Activated CD4-positive, CD25-positive, alpha-beta regulatory T cell (primary cell): ENCODE results near the gene MLPH.

Source experiments
- DNase-seq, 4 experiments: peaks; one replicate each; lab custom pipeline; 2025; lab: John Stamatoyannopoulos, UW

The MLPH gene

GRCh38 chr2:237480556-237480955 is 6.5 kb upstream of the MLPH start:
- DNase-seq: no peak

- no peak for DNase-seq
These were observed 6.0 kb upstream of the MLPH start for GRCh38 chr2:237480988-237481525.

GRCh38 chr2:237482485-237482884 is 4.6 kb upstream of the MLPH start:
- DNase-seq: no peak

GRCh38 chr2:237483018-237483731 is 3.9 kb upstream of the MLPH start:
- no peak for DNase-seq

GRCh38 chr2:237485304-237485703 is 1.7 kb upstream of the MLPH start:
- DNase-seq: no peak

GRCh38 chr2:237485844-237486243 is 1.2 kb upstream of the MLPH start:
- DNase-seq: no peak

- DNase-seq: no peak
These were observed 675 bp upstream of the MLPH start for GRCh38 chr2:237486334-237486818.

GRCh38 chr2:237487496-237487895 is 445 bp downstream of the MLPH start:
- no peak for DNase-seq

- no peak for DNase-seq
These were observed 1.2 kb downstream of the MLPH start for GRCh38 chr2:237488295-237488694.

- DNase-seq: no peak
These were observed 2.1 kb downstream of the MLPH start for GRCh38 chr2:237488901-237489860.

GRCh38 chr2:237490009-237490711 is 3.1 kb downstream of the MLPH start:
- no peak for DNase-seq

GRCh38 chr2:237490795-237491194 is 3.7 kb downstream of the MLPH start:
- DNase-seq: no peak

GRCh38 chr2:237491515-237492118 is 4.6 kb downstream of the MLPH start:
- DNase-seq: no peak

GRCh38 chr2:237492137-237492890 is 5.3 kb downstream of the MLPH start:
- no peak for DNase-seq

- no peak for DNase-seq
These were observed 7.0 kb downstream of the MLPH start for GRCh38 chr2:237494066-237494465.

GRCh38 chr2:237495521-237496117 is 8.6 kb downstream of the MLPH start:
- DNase-seq: no peak

GRCh38 chr2:237496428-237496827 is 9.4 kb downstream of the MLPH start:
- DNase-seq: no peak

GRCh38 chr2:237497009-237497837 is 10.2 kb downstream of the MLPH start:
- DNase-seq: no peak

GRCh38 chr2:237497838-237498186 is 10.8 kb downstream of the MLPH start:
- no peak for DNase-seq

- no peak for DNase-seq
These were observed 11.3 kb downstream of the MLPH start for GRCh38 chr2:237498341-237498740.
